HepG2 (cell line): ENCODE measurements around the gene BRAF.

Source experiments
- RAD21 ChIP-seq: fragments of 450-650 bp; formaldehyde crosslinking; IDR thresholded peaks from 2 replicates; pipeline ENCODE4 v1.5.0; 2020; ENCODE audit warnings: mild to moderate bottlenecking
- TAF15 ChIP-seq: fragments of 200-400 bp; formaldehyde crosslinking; IDR thresholded peaks from one replicate; pipeline ENCODE4 v1.6.1; 2018; ENCODE audit warnings: mild to moderate bottlenecking, low read depth, low read length; ENCODE audit not compliant: poor library complexity, severe bottlenecking
- TEAD2 ChIP-seq: sonication (generic); formaldehyde crosslinking; IDR thresholded peaks from 2 replicates; pipeline ENCODE4 v1.9.0; 2021; ENCODE audit warnings: missing genetic modification reagents
- ZNF703 ChIP-seq: sonication (generic); formaldehyde crosslinking; IDR thresholded peaks from 2 replicates; pipeline ENCODE4 v1.5.1; 2020; ENCODE audit warnings: missing genetic modification reagents, mild to moderate bottlenecking, moderate library complexity, borderline replicate concordance

DNA sequence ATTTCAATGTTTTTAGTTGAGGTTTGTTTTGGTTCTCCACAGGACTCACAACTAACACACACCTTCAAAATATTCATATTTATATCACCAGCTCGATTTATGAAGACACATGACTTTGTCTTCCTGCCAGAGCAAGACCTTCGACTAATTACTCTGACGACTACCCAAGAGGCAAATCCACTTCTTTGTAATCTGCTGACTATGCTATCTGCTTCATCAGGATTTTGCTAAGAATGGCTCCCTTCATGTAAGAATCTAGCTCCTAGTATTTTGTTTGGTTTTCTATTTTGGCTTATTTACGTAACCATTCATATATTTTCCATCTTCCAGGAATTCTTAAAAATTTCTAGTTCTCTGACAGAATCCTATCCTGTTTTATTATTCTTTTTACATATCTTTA, 93.0 kb downstream of the BRAF start:
- TF ChIP-seq TAF15: no peak
- TF ChIP-seq RAD21 (CRISPR knock-in tag): no peak
- no peak for TF ChIP-seq TEAD2 (CRISPR knock-in tag)
- no peak for TF ChIP-seq ZNF703
